COLO668 (cell line): ENCODE data around the gene GALNTL6.
"Not testable (repeated sequence)": the region's sequence is repeated elsewhere in the genome, so short reads cannot be mapped to it uniquely, and the experiment has no call there.

Experiments
- DNase-seq: peaks from one replicate; lab custom pipeline; 2025; ENCODE audit not compliant: unreplicated experiment; lab: John Stamatoyannopoulos, UW

The GALNTL6 gene

DNA sequence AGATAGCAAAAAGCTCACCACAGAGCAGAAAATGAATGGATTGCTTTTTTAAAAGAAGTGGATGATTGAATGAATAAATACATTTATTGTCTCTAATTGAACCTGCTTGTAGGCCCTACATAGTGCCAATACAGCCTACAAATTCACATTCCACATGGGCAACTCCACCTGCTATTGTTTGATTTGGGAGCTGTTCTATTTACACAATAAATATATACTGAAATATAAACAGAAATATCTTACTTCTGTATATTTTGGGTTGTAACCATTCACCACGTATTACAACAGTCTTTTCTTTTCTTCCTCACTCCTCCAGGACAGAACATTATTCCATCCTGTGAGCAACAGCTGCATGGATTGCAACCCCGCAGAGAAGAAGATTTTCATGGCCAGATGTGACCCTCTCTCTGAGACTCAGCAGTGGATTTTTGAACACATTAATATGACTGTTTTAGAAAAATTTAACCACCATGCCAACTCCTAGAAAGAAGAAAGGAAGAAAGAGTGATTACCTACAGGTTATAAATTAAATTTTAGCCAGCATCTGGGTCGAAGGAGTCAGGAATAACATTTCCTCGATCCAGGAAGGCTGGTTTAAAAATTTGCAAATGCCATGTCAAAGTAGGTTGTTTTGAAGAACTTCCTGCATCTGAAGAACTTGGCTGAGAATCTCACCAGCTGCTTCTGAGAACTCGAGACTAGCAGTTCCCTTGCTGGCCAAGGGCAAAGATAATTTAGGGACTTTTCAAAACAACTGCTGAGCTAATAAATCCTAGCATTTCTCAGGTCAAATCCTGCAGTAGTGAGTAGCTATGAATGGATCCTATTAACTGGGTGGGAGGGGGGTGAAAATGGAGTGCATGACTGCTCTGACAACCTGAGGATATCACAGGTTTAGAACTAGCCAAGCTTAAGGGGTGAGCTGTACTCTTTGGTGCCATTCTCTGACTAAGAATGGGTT is 1226.7 kb downstream of the GALNTL6 start:
- peak; percentile 26 for DNase-seq

DNA sequence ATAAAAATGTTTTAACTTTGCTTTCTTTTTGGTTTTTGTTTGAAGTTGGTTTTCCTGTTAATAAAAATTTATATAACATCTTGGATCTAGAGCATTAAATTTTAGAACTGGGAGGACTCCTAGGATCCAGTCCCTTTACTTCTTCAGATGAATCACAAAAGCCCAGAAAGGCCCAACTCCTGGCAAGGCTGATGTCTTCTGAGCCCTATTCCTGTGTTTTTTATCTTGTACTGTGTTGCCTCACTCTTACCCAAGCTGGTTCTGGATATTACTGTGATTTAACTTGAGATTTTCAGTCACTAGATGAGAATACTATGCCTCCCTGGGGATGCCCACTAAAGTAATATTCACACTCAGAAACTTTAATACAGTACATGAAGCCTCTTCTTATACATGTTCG is 1228.3 kb downstream of the GALNTL6 start:
- DNase-seq: no peak

DNA sequence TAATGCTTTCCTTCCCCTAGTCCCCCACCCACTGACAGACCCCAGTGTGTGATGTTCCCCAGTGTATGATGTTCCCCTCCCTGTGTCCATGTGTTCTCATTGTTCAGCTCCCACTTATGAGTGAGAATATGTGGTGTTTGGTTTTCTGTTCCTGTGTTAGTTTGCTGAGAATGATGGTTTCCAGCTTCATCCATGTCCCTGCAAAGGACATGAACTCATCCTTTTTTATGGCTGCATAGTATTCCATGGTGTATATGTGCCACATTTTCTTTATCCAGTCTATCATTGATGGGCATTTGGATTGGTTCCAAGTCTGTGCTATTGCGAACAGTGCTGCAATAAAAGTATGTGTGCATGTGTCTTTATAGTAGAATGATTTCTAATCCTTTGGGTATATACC is 1228.9 kb downstream of the GALNTL6 start:
- DNase-seq: not testable (repeated sequence)

DNA sequence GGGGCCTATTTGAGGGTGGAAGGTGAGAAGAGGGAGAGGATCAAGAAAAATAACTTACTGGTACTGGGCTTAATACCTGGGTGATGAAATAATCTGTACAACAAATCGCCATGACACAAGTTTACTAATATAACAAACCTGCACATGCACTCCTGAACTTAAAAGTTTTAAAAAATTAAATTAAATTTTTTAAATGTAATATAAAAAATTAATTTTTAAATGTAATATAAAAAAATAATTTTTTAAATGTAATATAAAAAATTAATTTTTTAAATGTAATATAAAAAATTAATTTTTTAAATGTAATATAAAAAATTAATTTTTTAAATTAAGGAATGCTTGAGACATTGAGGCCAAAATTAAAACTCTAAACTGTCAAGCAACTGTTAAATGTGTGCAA is 1231.1 kb downstream of the GALNTL6 start:
- DNase-seq: no peak

DNA sequence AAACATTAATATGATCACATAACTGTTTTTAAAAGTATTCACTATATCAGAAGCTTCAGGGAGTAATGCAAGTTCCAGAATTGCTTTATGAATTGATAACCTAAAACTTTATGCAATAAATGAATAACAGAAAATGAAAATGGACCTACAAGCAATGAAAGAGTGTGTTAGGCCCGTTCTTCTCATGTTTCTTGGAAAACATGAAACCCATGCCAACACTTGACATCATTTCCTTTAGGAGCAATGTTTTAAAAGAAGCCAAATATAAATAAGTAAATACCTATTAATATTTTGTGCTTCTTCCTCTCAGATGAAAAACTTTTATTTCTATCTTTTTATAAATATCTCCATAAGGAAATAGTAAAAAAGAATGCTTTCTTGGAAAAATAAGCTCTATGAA is 1232.4 kb downstream of the GALNTL6 start:
- no peak for DNase-seq

DNA sequence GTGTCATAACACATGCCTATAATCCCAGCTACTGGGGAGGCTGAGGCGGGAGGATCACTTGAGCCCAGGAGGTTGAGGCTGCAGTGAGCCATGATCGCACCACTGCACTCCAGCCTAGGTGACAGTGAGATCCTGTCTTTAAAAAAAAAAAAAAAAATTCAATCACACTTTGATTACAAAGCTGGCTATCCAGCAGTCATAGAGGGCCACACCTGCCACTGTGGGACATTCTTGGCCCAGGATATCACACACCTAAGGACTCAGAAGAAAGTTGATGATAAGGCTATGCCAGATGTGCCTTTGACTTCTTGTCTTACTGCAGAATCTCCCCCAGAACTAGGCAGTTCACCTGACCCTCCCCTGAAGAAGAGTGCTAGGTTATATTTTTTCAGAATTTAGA is 1232.9 kb downstream of the GALNTL6 start:
- DNase-seq: no peak

DNA sequence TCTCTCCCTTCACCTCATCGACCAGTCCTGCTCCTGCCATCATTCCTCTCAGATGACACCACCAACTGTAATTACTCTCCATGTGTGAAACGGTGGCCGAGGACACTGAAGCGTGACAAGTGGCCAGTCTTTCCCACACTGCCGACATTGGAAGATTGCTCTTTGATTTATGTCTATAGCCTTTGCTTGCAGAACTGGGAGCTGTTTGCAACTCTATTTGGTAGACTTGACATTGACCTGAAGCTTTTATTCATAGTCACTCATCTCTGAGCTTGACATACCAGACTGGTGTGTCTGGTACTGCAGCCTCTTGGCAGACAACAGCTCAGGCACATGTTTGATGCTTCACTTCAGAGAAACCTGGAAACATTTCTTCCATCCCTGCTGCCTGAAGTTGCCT is 1233.6 kb downstream of the GALNTL6 start:
- peak; percentile 85 for DNase-seq

DNA sequence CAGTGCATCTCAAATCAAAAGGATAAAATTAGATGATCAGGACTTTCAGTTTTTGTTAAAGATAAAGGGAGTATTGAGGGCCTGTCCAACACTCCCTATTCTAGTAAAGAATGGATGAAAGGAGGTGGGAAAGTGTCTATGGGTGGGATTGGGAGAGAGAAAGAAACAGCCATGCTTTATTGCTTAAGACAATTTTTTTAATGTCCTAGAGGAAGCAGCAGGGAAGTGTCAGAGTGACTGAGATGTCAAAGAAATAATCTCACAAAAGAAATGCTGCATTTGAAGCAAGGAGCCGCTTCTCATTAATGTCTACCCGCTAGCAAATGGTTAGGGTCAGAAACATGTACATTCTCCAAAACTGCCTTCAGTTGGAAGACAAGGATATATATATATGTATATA is 1238.0 kb downstream of the GALNTL6 start:
- DNase-seq: no peak

DNA sequence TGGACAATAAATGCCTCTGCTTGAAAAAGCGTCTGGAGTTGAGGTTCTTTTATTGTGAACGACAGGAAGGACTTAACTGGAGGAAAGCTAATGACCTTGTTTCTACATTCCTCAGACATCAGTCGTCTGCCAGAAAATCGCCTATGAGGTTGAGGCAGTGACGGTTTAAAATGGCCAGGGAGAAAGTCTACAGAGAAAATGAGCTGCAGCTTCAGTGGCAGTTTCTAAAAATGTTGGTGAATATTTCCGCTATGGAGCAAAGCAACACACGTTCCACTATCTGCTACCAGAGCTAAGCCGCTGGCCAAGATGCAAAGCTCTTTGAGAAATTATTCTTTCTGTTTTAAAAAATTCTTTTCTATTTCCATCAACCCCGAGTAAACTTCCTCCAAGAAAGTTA is 1238.5 kb downstream of the GALNTL6 start:
- no peak for DNase-seq

DNA sequence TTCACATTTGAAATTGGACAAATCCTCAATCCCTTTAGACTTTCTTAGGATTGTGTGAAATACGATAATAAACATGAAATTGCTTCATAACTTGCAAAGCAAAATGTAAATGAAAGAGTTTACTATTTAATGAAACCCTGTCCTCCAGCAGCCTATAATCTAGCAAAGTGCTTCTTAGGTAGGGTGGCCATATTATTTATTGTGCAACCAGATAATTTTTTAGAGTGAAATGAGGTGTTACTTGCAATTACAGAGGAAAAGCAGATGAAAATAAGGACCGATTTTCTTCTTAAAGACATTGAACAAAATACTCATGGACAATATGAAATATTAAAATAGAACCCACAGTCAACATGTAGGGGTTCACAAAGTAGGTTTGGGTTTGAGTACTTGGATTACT is 1239.2 kb downstream of the GALNTL6 start:
- no peak for DNase-seq

DNA sequence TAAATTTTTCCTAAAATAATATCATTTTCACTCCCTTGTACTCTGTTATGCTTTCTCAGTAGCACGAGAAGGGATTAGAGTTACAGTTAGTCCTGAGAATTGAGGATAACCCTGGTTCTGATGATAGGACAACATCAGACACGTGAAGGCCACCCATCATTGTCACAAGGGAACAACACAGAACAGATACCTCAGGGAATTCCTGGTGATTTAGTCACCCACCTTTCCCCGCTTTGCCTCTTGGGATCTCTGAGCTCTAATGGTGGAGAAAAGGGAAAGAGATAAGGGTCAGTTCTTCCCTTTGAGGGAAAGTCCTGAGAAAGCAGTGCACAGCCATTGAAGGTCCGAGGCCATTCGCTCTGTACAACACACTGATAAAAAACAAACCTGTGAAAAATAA is 1243.1 kb downstream of the GALNTL6 start:
- no peak for DNase-seq

DNA sequence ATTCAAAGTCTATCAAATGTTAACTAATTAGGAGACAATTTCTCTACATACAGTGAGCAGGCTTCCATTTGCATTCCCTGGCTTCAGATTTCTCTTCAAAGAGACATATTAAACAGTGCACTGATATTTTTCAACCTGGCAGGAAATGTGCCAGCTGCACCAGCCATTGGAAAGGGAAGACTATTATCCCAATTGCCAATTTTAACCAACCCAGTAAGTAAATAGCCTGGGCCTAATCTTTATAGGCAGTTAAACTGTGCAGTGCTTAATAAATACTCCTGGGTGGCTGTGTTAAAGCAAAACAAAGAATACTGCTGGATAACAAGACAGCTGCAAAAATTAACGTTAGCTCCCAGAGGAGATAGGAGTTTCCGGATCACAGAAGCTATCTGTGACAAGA is 1243.5 kb downstream of the GALNTL6 start:
- DNase-seq: peak; percentile 21

DNA sequence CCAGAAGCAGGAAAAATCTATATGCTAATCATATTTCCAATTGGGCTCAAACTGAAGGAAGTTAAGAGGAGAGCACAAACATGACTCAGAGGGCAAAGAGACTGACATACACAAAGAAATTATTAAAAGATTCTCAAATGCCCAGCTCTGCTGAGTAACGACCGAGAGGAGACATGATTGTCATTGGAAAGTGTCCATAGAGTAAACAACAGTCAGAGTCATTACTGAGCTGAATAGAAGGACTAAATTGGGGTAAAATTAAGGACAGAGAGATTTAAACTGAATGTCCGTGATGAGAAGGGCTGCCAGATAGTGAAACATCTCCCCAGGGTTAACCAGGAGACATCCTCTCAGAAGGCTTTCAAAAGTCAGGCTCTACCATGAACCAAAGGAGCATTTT is 1244.2 kb downstream of the GALNTL6 start:
- DNase-seq: no peak

DNA sequence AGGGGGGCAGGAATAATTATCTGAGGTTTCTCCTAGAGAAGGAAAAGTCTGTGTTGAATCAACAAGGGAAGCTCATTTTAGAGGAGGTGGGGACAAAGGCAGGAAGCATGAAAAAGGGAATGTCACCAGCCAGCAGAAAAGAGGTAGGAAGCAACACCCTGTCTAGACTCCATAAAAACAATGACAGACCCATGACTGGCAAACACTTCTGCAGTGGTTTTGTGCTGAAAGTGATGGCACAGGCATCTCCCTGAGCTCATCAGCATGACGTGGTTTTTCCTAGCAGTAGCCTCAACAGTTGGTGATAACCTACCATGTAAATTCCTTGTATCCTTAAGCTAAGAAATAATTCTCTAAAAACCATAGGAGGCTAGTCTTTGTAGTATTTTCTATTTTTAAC is 1244.7 kb downstream of the GALNTL6 start:
- no peak for DNase-seq

DNA sequence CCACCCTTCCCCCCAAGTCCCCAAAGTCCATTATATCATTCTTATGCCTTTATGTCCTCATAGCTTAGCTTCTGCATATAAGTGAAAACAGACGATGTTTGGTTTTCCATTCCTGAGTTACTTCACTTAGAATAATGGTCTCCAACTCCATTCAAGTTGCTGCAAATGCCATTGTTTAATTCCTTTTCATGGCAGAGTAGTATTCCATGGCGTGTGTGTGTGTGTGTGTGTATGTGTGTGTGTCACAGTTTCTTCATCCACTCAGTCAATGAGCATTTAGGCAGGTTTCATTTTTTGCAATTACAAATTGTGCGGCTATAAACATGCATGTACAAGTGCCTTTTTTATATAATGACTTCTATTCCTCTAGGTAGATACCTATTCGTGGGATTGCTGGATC is 1248.0 kb downstream of the GALNTL6 start:
- no peak for DNase-seq

DNA sequence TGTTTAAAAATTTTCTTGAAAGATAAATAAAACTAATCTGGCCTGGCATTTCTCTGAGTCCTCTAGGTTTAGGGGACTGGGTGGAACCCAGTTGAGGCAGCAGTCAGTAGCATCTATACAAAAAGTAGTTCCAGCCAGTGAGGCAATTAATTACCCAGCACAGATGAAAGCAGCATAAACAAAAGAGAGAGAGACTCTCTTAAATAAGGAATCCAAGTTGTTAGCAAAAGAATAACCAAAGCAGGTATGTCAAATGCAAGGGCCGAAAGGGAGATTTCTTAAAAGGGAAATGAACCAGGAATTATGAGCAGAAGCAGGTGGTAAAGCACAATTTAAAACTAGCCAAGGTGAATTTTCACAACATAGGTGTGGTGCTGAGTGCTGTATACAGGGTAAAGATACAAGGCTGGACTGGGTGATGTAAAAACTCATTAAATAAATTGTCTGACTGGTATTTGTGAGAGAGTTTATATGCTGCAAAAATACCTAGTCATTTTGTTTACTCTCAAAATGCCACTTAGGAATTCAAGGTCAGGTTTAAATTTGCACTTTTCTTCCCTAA is 1260.8 kb downstream of the GALNTL6 start:
- no peak for DNase-seq

DNA sequence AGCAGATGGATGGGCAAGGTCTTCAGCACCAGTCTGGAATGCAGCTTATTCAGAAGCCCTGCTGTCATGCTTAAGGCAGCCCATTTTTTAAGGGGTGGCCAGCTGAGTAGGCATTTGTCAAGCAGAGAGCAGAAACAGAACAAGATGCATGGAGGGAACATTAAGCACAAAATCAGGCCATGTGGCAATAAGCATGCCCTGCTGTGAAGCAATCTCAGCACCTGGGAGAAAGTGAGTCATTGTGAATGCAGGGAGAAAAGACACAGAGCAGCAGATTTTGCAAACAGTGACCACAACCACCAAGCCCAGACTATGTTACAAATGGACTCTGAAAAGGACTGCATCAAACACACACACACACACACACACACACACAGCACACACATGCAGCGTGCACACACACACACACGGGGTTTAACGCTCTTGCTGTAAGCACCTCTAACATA is 1261.3 kb downstream of the GALNTL6 start:
- DNase-seq: no peak

DNA sequence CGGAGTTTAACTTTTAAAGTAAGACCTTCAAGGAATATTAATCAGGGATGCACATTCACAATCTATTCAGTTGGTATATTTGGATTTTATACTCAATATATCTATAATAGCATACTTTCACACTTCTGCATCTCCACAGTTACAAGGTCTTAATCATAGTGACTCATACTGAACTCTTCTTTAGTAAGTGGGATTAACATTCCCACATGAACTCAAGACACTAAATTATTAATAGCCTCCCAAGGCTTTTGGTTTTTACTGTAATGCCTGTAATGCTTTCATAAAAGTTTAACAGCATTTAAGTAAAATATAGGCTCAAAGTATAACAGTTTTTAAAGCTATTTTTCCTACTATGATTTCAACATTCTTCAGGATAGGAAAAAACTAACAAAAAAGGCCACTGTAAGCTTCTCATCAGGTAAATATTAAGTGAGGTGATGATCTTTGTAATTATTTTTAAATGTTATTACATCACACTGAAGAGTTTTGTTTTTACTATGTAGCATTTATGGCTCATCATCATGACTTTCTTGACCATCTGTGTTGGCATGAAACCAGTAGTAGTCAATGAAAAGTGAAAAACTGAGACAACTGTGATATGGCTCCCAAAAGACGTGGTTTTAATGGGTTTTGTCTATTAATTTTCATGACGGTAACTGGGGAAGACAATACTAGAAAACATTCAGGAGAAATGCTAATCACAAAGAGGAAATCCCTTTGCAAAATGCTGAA is 1263.9 kb downstream of the GALNTL6 start:
- DNase-seq: no peak

DNA sequence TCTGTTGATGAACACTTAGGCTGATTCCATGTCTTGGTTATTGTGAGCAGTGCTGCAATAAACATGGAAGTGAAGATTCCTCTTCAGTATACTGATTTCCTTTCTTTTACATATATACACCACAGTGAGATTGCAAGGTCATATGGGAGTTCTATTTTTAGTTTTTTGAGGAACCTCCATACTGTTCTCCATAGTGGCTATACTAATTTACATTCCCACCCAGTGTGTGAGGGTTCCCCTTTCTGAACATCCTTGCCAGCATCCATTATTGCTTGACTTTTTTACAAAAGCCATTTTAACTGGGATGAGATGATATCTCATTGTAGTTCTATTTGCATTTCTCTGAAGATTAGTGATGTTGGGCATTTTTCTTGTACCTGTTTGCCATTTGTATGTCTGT is 1274.9 kb downstream of the GALNTL6 start:
- DNase-seq: no peak
